Stimulated activated CD4-positive, alpha-beta T cell treated with anti-CD3 and anti-CD28 coated beads, TNF-alpha, amount 100 ng/mL, for 24 hours (primary cell): ENCODE data around the gene CHEK1.
"Not testable (repeated sequence)": the region's sequence is repeated elsewhere in the genome, so short reads cannot be mapped to it uniquely, and the experiment has no call there.

Source experiments
- DNase-seq, 3 experiments: peaks; one replicate each; pipeline ENCODE4 v3.0.0-alpha.2; 2020; ENCODE audit warnings: low read depth in 3 of 3

The CHEK1 gene

GRCh38 chr11:125701018-125701610 is 76.2 kb downstream of the CHEK1 start:
- no peak for DNase-seq

- no peak for DNase-seq
Observed at GRCh38 chr11:125701858-125702621, 77.1 kb downstream of the CHEK1 start.

- not testable (repeated sequence) for DNase-seq
Observed at GRCh38 chr11:125704686-125705085, 79.7 kb downstream of the CHEK1 start.

- DNase-seq: no peak
Observed at GRCh38 chr11:125720781-125721180, 95.8 kb downstream of the CHEK1 start.

- no peak for DNase-seq
Observed at GRCh38 chr11:125724125-125724524, 99.2 kb downstream of the CHEK1 start.
